PC-9 (cell line): Measurements from ENCODE around the gene ZNF79. TPM values are rescaled to one million over a fixed set of nuclear protein-coding genes. Genes with fewer than 3 reads are reported as not detected.

Experiments
- BruUV-seq: library from RNA; stranded (reverse); fragments of 400-500 nt; replicated peaks from 2 replicates; lab custom pipeline; 2021; lab: Mats Ljungman, UMichigan
- CTCF ChIA-PET: fragments of 300-600 bp; sonication (Branson Sonifier 250); formaldehyde crosslinking; loops from one replicate; lab custom pipeline; 2022; ENCODE audit warnings: antibody characterized with exemption; lab: Charles Lee
- POLR2A ChIA-PET: fragments of 300-600 bp; sonication (Branson Sonifier 250); formaldehyde crosslinking; loops from one replicate; lab custom pipeline; 2022; ENCODE audit warnings: antibody characterized with exemption; ENCODE audit not compliant: unreplicated experiment; lab: Charles Lee
- DNase-seq, 2 experiments: peaks; one replicate each; pipeline versions ENCODE4 v3.0.0 to v3.0.0-alpha.2; 2015 to 2022; ENCODE audit warnings: mixed read lengths in 1 of 2
- H2AFZ ChIP-seq: fragments of 200-600 bp; sonication (generic); 2 replicates; pipeline ENCODE4 v1.8.1; 2017; ENCODE audit warnings: antibody characterized with exemption
- H3F3A ChIP-seq: fragments of 200-600 bp; sonication (generic); 2 replicates; pipeline ENCODE4 v1.8.1; 2017; ENCODE audit warnings: antibody characterized with exemption, mild to moderate bottlenecking, low read depth; ENCODE audit not compliant: insufficient read depth
- H3K27ac ChIP-seq: fragments of 200-600 bp; sonication (generic); 2 replicates; pipeline ENCODE4 v1.6.1; 2016; ENCODE audit warnings: mixed run types
- H3K27me3 ChIP-seq: fragments of 200-600 bp; sonication (generic); 2 replicates; pipeline ENCODE4 v1.6.1; 2016; ENCODE audit warnings: low read depth, mixed run types; ENCODE audit not compliant: insufficient read depth
- H3K36me3 ChIP-seq: fragments of 200-600 bp; sonication (generic); 2 replicates; pipeline ENCODE4 v1.6.1; 2016; ENCODE audit warnings: low read depth, mixed run types
- H3K4me1 ChIP-seq: fragments of 200-600 bp; sonication (generic); replicated peaks from 2 replicates; pipeline ENCODE4 v1.6.1; 2016; ENCODE audit warnings: mixed run types; ENCODE audit not compliant: insufficient read depth
- H3K4me2 ChIP-seq: fragments of 200-600 bp; sonication (generic); 2 replicates; pipeline ENCODE4 v1.6.1; 2017; ENCODE audit warnings: mixed run types
- H3K4me3 ChIP-seq: fragments of 200-600 bp; sonication (generic); 2 replicates; pipeline ENCODE4 v1.6.1; 2016; ENCODE audit warnings: mixed run types
- H3K79me2 ChIP-seq: fragments of 200-600 bp; sonication (generic); 2 replicates; pipeline ENCODE4 v1.6.1; 2017; ENCODE audit warnings: low read depth, mixed run types
- H3K9me2 ChIP-seq: fragments of 200-600 bp; sonication (generic); 2 replicates; pipeline ENCODE4 v1.8.1; 2017; ENCODE audit warnings: mild to moderate bottlenecking; ENCODE audit not compliant: insufficient read depth
- H3K9me3 ChIP-seq: fragments of 200-600 bp; sonication (generic); 2 replicates; pipeline ENCODE4 v1.8.1; 2016; ENCODE audit warnings: low read depth; ENCODE audit not compliant: insufficient read depth
- H4K20me1 ChIP-seq: fragments of 200-600 bp; sonication (generic); 2 replicates; pipeline ENCODE4 v1.8.1; 2017; ENCODE audit not compliant: insufficient read depth
- CTCF ChIP-seq: fragments of 200-600 bp; sonication (generic); conservative IDR thresholded peaks from 2 replicates; pipeline ENCODE4 v1.6.1; 2017; ENCODE audit warnings: mixed run types, antibody characterized with exemption, mild to moderate bottlenecking, moderate library complexity
- EZH2 ChIP-seq: fragments of 200-600 bp; sonication (generic); IDR thresholded peaks from 2 replicates; pipeline ENCODE4 v1.8.0; 2017; ENCODE audit warnings: antibody characterized with exemption, low read depth
- intact Hi-C: fragments of 100-400 bp; cut with micrococcal nuclease; formaldehyde crosslinking; loops from one replicate; pipeline ENCODE4 v1.10.0; 2022; ENCODE audit not compliant: unreplicated experiment
- total RNA-seq: library from RNA; stranded (reverse); gene quantifications from 2 replicates; pipeline ENCODE4 v1.2.3, GENCODE V29; 2021

Gene ZNF79
- total RNA-seq, 1 experiment from 2014 or later: 5.8 TPM

GRCh38 chr9:127384016-127384730 lies 40.0 kb upstream of the ZNF79 start:
- Histone ChIP-seq H3K27ac (no peak overlapping the region), H3K4me1 (peaks cover 20% of the 10 kb centered on the region), H3K36me3 (no peaks in the 10 kb centered on the region), H3K9me2 (no peaks in the 10 kb centered on the region), H4K20me1 (no peaks in the 10 kb centered on the region), H2AFZ (no peak overlapping the region), H3K79me2 (no peaks in the 10 kb centered on the region), H3K4me2 (no peak overlapping the region), H3K9me3 (no peaks in the 10 kb centered on the region), H3K27me3 (no peaks in the 10 kb centered on the region), H3K4me3 (no peak overlapping the region), H3F3A (peaks cover 17% of the 10 kb centered on the region)
- intact Hi-C loops: no loop called here
- POLR2A ChIA-PET: no interaction called here
- CTCF ChIA-PET: no interaction called here
- TF ChIP-seq CTCF (no peak), EZH2 (no peak)
- BruUV-seq: no TSS peak
- peak in 1 of 2 experiments; percentile 23 for DNase-seq

DNA sequence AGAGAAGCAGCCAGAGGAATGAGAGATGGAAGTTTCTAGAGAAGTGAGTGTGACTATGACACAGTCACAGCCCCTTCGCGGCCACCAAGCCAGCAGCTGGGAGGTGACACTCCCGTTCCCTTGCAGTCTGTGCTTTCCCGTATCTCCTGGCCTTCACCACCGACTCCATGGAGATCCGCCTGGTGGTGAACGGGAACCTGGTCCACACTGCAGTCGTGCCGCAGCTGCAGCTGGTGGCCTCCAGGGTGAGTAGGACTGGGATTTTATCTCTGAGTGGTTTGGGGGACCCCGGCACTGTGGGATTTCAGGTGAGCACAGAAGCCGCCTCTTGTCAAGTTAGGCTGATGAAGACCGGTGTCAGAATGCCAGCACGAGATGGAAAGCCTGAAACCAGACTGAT lies 39.3 kb upstream of the ZNF79 start:
- Histone ChIP-seq H2AFZ (no peak overlapping the region), H3F3A (peaks cover 21% of the 10 kb centered on the region), H3K9me3 (no peaks in the 10 kb centered on the region), H3K79me2 (no peaks in the 10 kb centered on the region), H3K4me1 (peaks cover 27% of the 10 kb centered on the region), H3K27me3 (no peaks in the 10 kb centered on the region), H3K4me2 (no peak overlapping the region), H4K20me1 (no peaks in the 10 kb centered on the region), H3K9me2 (no peaks in the 10 kb centered on the region), H3K36me3 (no peaks in the 10 kb centered on the region), H3K4me3 (no peak overlapping the region), H3K27ac (no peak overlapping the region)
- BruUV-seq: no TSS peak
- ChIA-PET CTCF (no interaction called here), POLR2A (no interaction called here)
- TF ChIP-seq EZH2: no peak
- TF ChIP-seq CTCF: no peak
- intact Hi-C loops: no loop called here
- DNase-seq: no peak

- Histone ChIP-seq H4K20me1 (no peaks in the 10 kb centered on the region), H3K4me3 (no peak overlapping the region), H3K36me3 (no peaks in the 10 kb centered on the region), H3K79me2 (no peaks in the 10 kb centered on the region), H3K4me2 (no peak overlapping the region), H3K27me3 (no peaks in the 10 kb centered on the region), H3F3A (peaks cover 21% of the 10 kb centered on the region), H3K9me3 (no peaks in the 10 kb centered on the region), H3K27ac (no peak overlapping the region), H3K9me2 (no peaks in the 10 kb centered on the region), H2AFZ (no peak overlapping the region), H3K4me1 (peaks cover 39% of the 10 kb centered on the region)
- BruUV-seq: no TSS peak
- DNase-seq: no peak
- intact Hi-C loops: no loop called here
- ChIA-PET POLR2A (no interaction called here), CTCF (no interaction called here)
- TF ChIP-seq EZH2: no peak
- TF ChIP-seq CTCF: no peak
Observed at GRCh38 chr9:127386249-127386648, 37.9 kb upstream of the ZNF79 start.
